Trophoblast cell (in vitro differentiated cells and primary cell): ENCODE data around the gene ZNF438.
A peak's percentile ranks its signal among the peaks of the same experiment; 100 is the strongest.

Source experiments
- DNase-seq, 2 donors: peaks; one replicate each; pipeline ENCODE4 v3.0.0-alpha.2; 2016
- H2AFZ ChIP-seq: 2 replicates; pipeline ENCODE4 v1.6.1; 2013; ENCODE audit warnings: low read length, moderate library complexity, mild to moderate bottlenecking; ENCODE audit not compliant: insufficient read depth, poor library complexity
- H2AK5ac ChIP-seq: 2 replicates; pipeline ENCODE4 v1.6.1; 2013; ENCODE audit warnings: mild to moderate bottlenecking, low read length
- H2BK120ac ChIP-seq: 2 replicates; pipeline ENCODE4 v1.6.1; 2013; ENCODE audit warnings: low read length, mild to moderate bottlenecking, moderate library complexity; ENCODE audit not compliant: insufficient read depth, poor library complexity
- H2BK12ac ChIP-seq: 2 replicates; pipeline ENCODE4 v1.6.1; 2013; ENCODE audit warnings: mild to moderate bottlenecking, low read length, moderate library complexity
- H2BK5ac ChIP-seq: 2 replicates; pipeline ENCODE4 v1.6.1; 2013; ENCODE audit warnings: low read length, low read depth, moderate library complexity, mild to moderate bottlenecking; ENCODE audit not compliant: poor library complexity
- H3K14ac ChIP-seq: 2 replicates; pipeline ENCODE4 v1.6.1; 2013; ENCODE audit warnings: mild to moderate bottlenecking, low read length
- H3K18ac ChIP-seq: 2 replicates; pipeline ENCODE4 v1.6.1; 2013; ENCODE audit warnings: mild to moderate bottlenecking, low read length
- H3K23ac ChIP-seq: 2 replicates; pipeline ENCODE4 v1.6.1; 2013; ENCODE audit warnings: low read length
- H3K27ac ChIP-seq: 2 replicates; pipeline ENCODE4 v1.5.1; 2013; ENCODE audit warnings: low read depth, mild to moderate bottlenecking, inconsistent platforms, low read length, moderate library complexity
- H3K27me3 ChIP-seq: 2 replicates; pipeline ENCODE4 v1.6.1; 2013; ENCODE audit warnings: inconsistent platforms, mild to moderate bottlenecking, low read length, moderate library complexity; ENCODE audit not compliant: insufficient read depth
- H3K36me3 ChIP-seq, 2 experiments: 1 replicate in 1 of 2; 2 replicates in 1 of 2; pipeline ENCODE4 v1.6.1; 2013; ENCODE audit warnings: low read length in 2 of 2, mild to moderate bottlenecking in 2 of 2, moderate library complexity in 1 of 2; ENCODE audit not compliant: insufficient read depth in 2 of 2, control insufficient read depth in 1 of 2
- H3K4ac ChIP-seq: 2 replicates; pipeline ENCODE4 v1.6.1; 2013; ENCODE audit warnings: low read depth, mild to moderate bottlenecking, low read length, moderate library complexity
- H3K4me1 ChIP-seq, 2 experiments: 1 replicate in 1 of 2; 2 replicates in 1 of 2; pipeline ENCODE4 v1.6.1; 2013; ENCODE audit warnings: low read length in 2 of 2, mild to moderate bottlenecking in 2 of 2, moderate library complexity in 1 of 2; ENCODE audit not compliant: insufficient read depth in 2 of 2, control insufficient read depth in 1 of 2
- H3K4me2 ChIP-seq: 2 replicates; pipeline ENCODE4 v1.6.1; 2013; ENCODE audit warnings: inconsistent platforms, mild to moderate bottlenecking, low read length, moderate library complexity
- H3K4me3 ChIP-seq: 2 replicates; pipeline ENCODE4 v1.5.1; 2013; ENCODE audit warnings: mild to moderate bottlenecking, low read depth, low read length, inconsistent platforms
- H3K79me1 ChIP-seq: one replicate; pipeline ENCODE4 v1.6.1; 2013; ENCODE audit warnings: low read length
- H3K79me2 ChIP-seq: 2 replicates; pipeline ENCODE4 v1.6.1; 2013; ENCODE audit warnings: low read length, mild to moderate bottlenecking; ENCODE audit not compliant: control insufficient read depth, insufficient read depth, poor library complexity
- H3K9ac ChIP-seq: 2 replicates; pipeline ENCODE4 v1.6.1; 2013; ENCODE audit warnings: mild to moderate bottlenecking, low read length
- H3K9me3 ChIP-seq: 2 replicates; pipeline ENCODE4 v1.6.1; 2013; ENCODE audit warnings: low read depth, mild to moderate bottlenecking, control low read depth, inconsistent platforms, low read length; ENCODE audit not compliant: insufficient read depth
- H4K12ac ChIP-seq: 2 replicates; pipeline ENCODE4 v1.6.1; 2013; ENCODE audit warnings: low read depth, mild to moderate bottlenecking, low read length, moderate library complexity
- H4K8ac ChIP-seq: 2 replicates; pipeline ENCODE4 v1.6.1; 2013; ENCODE audit warnings: low read depth, mild to moderate bottlenecking, low read length, moderate library complexity
- H4K91ac ChIP-seq: one replicate; pipeline ENCODE4 v1.6.1; 2013; ENCODE audit warnings: low read depth, mild to moderate bottlenecking, low read length, moderate library complexity
- WGBS: extraction: QIAGEN DNeasy Blood & Tissue Kit; methylation state at CpG from one replicate; pipeline ENCODE4 v1.1.7; 2013; ENCODE audit warnings: missing lambda C conversion rate; ENCODE audit not compliant: insufficient read length, insufficient coverage; ENCODE audit errors: extremely low coverage; 5-methylcytosine and 5-hydroxymethylcytosine counted together

Gene ZNF438

GRCh38 chr10:30821261-30821993, 210.2 kb downstream of the ZNF438 start:
- no peak overlapping the region for H4K91ac ChIP-seq
- H3K79me2 ChIP-seq = no peaks in the 10 kb centered on the region
- H3K9ac ChIP-seq = no peak overlapping the region
- H3K9me3 ChIP-seq = no peaks in the 10 kb centered on the region
- no peak overlapping the region for H4K12ac ChIP-seq
- no peak for DNase-seq
- no peak overlapping the region for H3K14ac ChIP-seq
- H4K8ac ChIP-seq = no peak overlapping the region
- no peaks in the 10 kb centered on the region for H3K36me3 ChIP-seq
- H2BK12ac ChIP-seq = no peak overlapping the region
- no peak overlapping the region for H3K18ac ChIP-seq
- H3K79me1 ChIP-seq = no peaks in the 10 kb centered on the region
- WGBS = no CpG with 5 or more reads among the region's 10 CpGs
- H2BK5ac ChIP-seq = no peak overlapping the region
- H3K4me2 ChIP-seq = no peak overlapping the region
- H3K4me3 ChIP-seq = no peak overlapping the region
- H2AFZ ChIP-seq = no peak overlapping the region
- H3K4ac ChIP-seq = no peak overlapping the region
- no peaks in the 10 kb centered on the region for H3K27me3 ChIP-seq
- H3K23ac ChIP-seq = no peak overlapping the region
- H3K4me1 ChIP-seq = peaks cover 0 to 8% of the 10 kb centered on the region in 2 experiments
- H2BK120ac ChIP-seq = no peak overlapping the region
- H3K27ac ChIP-seq = no peak overlapping the region
- no peak overlapping the region for H2AK5ac ChIP-seq

DNA sequence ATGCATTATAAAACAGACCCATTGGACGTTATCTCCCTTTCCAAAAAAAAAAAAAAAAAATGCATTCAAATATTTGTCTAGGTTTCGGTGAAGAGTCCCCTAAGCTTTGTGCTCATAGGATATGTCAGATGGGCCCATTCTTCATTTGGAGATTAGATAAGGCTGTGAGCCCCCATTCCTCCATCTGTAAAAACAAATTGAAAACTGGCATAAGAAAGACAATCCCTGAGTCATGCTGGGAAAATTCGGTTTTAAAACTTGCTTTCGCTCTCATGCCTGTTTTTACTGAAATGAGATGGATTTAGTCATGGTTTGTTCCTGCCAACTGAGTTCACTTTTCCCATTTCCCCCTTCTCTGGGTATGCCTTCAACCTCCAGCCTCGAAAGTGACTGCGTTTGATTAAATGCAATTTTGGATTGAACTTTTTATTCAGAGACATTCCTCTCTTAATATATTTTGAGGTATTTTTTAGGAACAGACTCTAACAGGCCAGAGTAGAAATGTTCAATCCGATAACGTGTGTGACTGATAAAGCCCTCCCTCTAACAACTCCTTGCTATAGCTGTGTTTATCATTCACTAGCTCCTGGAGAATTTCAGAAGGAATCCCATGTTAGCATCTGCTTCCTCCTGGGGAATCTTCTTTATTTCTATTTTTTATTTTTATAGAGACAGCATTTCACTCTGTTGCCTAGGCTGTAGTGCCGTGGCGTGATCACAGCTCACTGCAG, 211.2 kb downstream of the ZNF438 start:
- Histone ChIP-seq H3K4me1 (peaks cover 0 to 8% of the 10 kb centered on the region in 2 experiments), H3K18ac (no peak overlapping the region), H3K79me1 (no peaks in the 10 kb centered on the region), H4K8ac (no peak overlapping the region), H3K27me3 (no peaks in the 10 kb centered on the region), H2BK120ac (no peak overlapping the region), H3K23ac (no peak overlapping the region), H3K14ac (no peak overlapping the region), H3K9me3 (peaks cover 3% of the 10 kb centered on the region), H3K4me3 (no peak overlapping the region), H3K36me3 (no peaks in the 10 kb centered on the region), H3K4me2 (no peak overlapping the region), H2BK5ac (no peak overlapping the region), H3K79me2 (no peaks in the 10 kb centered on the region), H2AK5ac (no peak overlapping the region), H4K12ac (no peak overlapping the region), H2BK12ac (no peak overlapping the region), H4K91ac (no peak overlapping the region), H3K4ac (no peak overlapping the region), H3K9ac (no peak overlapping the region), H3K27ac (no peak overlapping the region), H2AFZ (no peak overlapping the region)
- no peak for DNase-seq
- no CpG with 5 or more reads among the region's 10 CpGs for WGBS

DNA sequence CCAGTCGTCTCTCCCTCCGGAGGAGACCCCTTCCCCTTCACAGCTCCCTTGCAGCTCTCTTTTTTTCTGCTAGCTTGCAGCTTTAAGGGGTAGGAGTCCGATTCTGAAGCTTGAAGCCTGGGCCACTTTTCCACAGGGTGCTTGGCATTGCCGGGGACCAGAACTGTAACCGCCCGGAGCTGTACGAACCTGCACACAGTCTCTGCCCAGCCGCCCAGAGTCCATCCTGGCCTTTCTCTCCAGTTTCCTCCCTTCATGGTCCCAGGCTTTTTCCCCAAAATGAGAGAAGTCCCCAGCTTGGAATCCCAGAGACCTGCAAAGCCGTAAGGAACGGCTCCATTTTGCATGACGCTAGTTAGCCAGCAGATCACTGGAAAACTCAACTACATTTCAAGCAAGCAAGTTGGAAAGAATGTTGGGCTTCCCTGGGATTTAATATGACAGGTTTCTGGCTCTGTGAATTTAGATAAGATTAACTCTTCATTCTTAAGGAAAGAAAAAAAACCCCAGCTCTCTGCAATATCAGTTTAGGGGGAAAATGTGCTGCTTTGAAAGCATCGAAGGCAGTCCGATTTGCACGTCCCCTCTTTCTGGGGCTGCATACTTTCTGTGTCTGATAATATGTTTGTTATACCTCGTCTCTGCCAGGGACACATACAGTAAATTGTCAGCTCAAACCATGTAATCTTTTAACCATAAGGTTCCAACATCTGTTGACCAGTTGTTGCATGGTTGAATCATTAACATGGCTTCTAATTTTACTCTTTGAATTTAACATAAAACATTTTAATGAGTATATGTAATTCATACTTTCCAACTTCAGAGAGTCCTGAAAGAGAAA, 212.1 kb downstream of the ZNF438 start:
- no peak overlapping the region for H3K4me2 ChIP-seq
- WGBS = no CpG with 5 or more reads among the region's 15 CpGs
- peaks cover 3% of the 10 kb centered on the region for H3K9me3 ChIP-seq
- no peak overlapping the region for H2AFZ ChIP-seq
- H4K8ac ChIP-seq = no peak overlapping the region
- no peak overlapping the region for H4K91ac ChIP-seq
- no peaks in the 10 kb centered on the region for H3K79me2 ChIP-seq
- no peak for DNase-seq
- H2BK120ac ChIP-seq = no peak overlapping the region
- no peak overlapping the region for H3K4me3 ChIP-seq
- H3K9ac ChIP-seq = no peak overlapping the region
- no peak overlapping the region for H3K14ac ChIP-seq
- no peak overlapping the region for H2BK12ac ChIP-seq
- no peak overlapping the region for H3K4ac ChIP-seq
- H4K12ac ChIP-seq = no peak overlapping the region
- no peak overlapping the region for H2BK5ac ChIP-seq
- H3K18ac ChIP-seq = no peak overlapping the region
- no peak overlapping the region for H3K23ac ChIP-seq
- H3K79me1 ChIP-seq = no peaks in the 10 kb centered on the region
- H3K27ac ChIP-seq = no peak overlapping the region
- no peak overlapping the region for H2AK5ac ChIP-seq
- H3K36me3 ChIP-seq = no peaks in the 10 kb centered on the region
- no peaks in the 10 kb centered on the region for H3K27me3 ChIP-seq
- peaks cover 0 to 8% of the 10 kb centered on the region in 2 experiments for H3K4me1 ChIP-seq

GRCh38 chr10:30818854-30819253, 212.8 kb downstream of the ZNF438 start:
- no peak overlapping the region for H3K18ac ChIP-seq
- no peaks in the 10 kb centered on the region for H3K79me1 ChIP-seq
- no peaks in the 10 kb centered on the region for H3K36me3 ChIP-seq
- no CpG with 5 or more reads among the region's 17 CpGs for WGBS
- H3K23ac ChIP-seq = no peak overlapping the region
- no peak overlapping the region for H3K4ac ChIP-seq
- H2BK5ac ChIP-seq = no peak overlapping the region
- H2BK12ac ChIP-seq = no peak overlapping the region
- no peak overlapping the region for H3K9ac ChIP-seq
- no peak overlapping the region for H2AFZ ChIP-seq
- H3K4me1 ChIP-seq = peaks cover 0 to 8% of the 10 kb centered on the region in 2 experiments
- no peak overlapping the region for H2AK5ac ChIP-seq
- no peak overlapping the region for H4K91ac ChIP-seq
- H2BK120ac ChIP-seq = no peak overlapping the region
- no peak overlapping the region for H3K27ac ChIP-seq
- H3K27me3 ChIP-seq = no peaks in the 10 kb centered on the region
- no peak overlapping the region for H4K12ac ChIP-seq
- H3K4me3 ChIP-seq = no peak overlapping the region
- H4K8ac ChIP-seq = no peak overlapping the region
- peaks cover 3% of the 10 kb centered on the region for H3K9me3 ChIP-seq
- no peak overlapping the region for H3K4me2 ChIP-seq
- no peak overlapping the region for H3K14ac ChIP-seq
- DNase-seq = peak in 1 of 2 donors; percentile 21
- H3K79me2 ChIP-seq = no peaks in the 10 kb centered on the region
